GM12878 (cell line): ENCODE results near the gene KCNMB4.

Experiments
- BRCA1 ChIP-seq: IDR thresholded peaks from 2 replicates; pipeline ENCODE4 v1.6.1; 2011; ENCODE audit warnings: low read depth, low read length, improper control_type of control experiment
- CBFB ChIP-seq: IDR thresholded peaks from 2 replicates; pipeline ENCODE4 v1.6.1; 2016; ENCODE audit warnings: antibody characterized with exemption, low read depth
- CTCF ChIP-seq, 3 experiments: IDR thresholded peaks in 2 of 3; conservative IDR thresholded peaks in 1 of 3; 2 replicates each; pipeline ENCODE4 v1.5.1; 2011; ENCODE audit warnings: low read depth in 3 of 3, low read length in 3 of 3, mild to moderate bottlenecking in 3 of 3, control low read depth in 2 of 3, moderate library complexity in 2 of 3, inconsistent platforms in 1 of 3, mixed read lengths in 1 of 3; ENCODE audit not compliant: control insufficient read depth in 2 of 3, insufficient read depth in 1 of 3; ENCODE audit errors: extremely low read depth in 1 of 3
- E4F1 ChIP-seq: fragments of 450-650 bp; IDR thresholded peaks from 2 replicates; pipeline ENCODE4 v1.6.1; 2018; ENCODE audit warnings: borderline replicate concordance, mild to moderate bottlenecking; ENCODE audit not compliant: partially characterized antibody
- EP300 ChIP-seq, 2 experiments: fragments of 150-350 bp in 1 of 2; IDR thresholded peaks; 2 replicates each; pipeline ENCODE4 v1.6.1; 2011 to 2012; ENCODE audit warnings: low read depth in 2 of 2, low read length in 2 of 2, borderline replicate concordance in 1 of 2, improper control_type of control experiment in 1 of 2, inconsistent platforms in 1 of 2; ENCODE audit not compliant: control insufficient read depth in 1 of 2
- GABPA ChIP-seq: IDR thresholded peaks from 2 replicates; pipeline ENCODE4 v1.6.1; 2014; ENCODE audit warnings: antibody characterized with exemption, low read depth, mild to moderate bottlenecking, inconsistent platforms
- JUNB ChIP-seq: IDR thresholded peaks from 2 replicates; pipeline ENCODE4 v1.6.1; 2016; ENCODE audit warnings: antibody characterized with exemption, mild to moderate bottlenecking
- MAX ChIP-seq: IDR thresholded peaks from 2 replicates; pipeline ENCODE4 v1.6.1; 2012; ENCODE audit warnings: low read depth, low read length, improper control_type of control experiment
- RAD21 ChIP-seq: IDR thresholded peaks from 2 replicates; pipeline ENCODE4 v1.6.1; 2011; ENCODE audit warnings: mild to moderate bottlenecking, low read depth, low read length, moderate library complexity; ENCODE audit not compliant: insufficient read depth
- SRF ChIP-seq, 2 experiments: IDR thresholded peaks; 2 replicates each; pipeline ENCODE4 v1.6.1; 2011; ENCODE audit warnings: low read depth in 2 of 2, low read length in 2 of 2, mild to moderate bottlenecking in 1 of 2, moderate library complexity in 1 of 2
- SUPT20H ChIP-seq: IDR thresholded peaks from 2 replicates; pipeline ENCODE4 v1.6.1; 2011; ENCODE audit warnings: low read depth, mild to moderate bottlenecking, low read length, moderate library complexity, borderline replicate concordance; ENCODE audit not compliant: control insufficient read depth
- TCF7 ChIP-seq: IDR thresholded peaks from 2 replicates; pipeline ENCODE4 v1.6.1; 2014; ENCODE audit warnings: antibody characterized with exemption, borderline replicate concordance
- ZSCAN29 ChIP-seq: fragments of 450-650 bp; IDR thresholded peaks from 2 replicates; pipeline ENCODE4 v1.6.1; 2017; ENCODE audit warnings: mild to moderate bottlenecking, moderate library complexity
- TF ChIP-seq, protein P1 (sequence below): IDR thresholded peaks from 2 replicates; pipeline ENCODE4 v1.6.1; 2012; ENCODE audit warnings: mild to moderate bottlenecking, low read depth, low read length

DNA sequence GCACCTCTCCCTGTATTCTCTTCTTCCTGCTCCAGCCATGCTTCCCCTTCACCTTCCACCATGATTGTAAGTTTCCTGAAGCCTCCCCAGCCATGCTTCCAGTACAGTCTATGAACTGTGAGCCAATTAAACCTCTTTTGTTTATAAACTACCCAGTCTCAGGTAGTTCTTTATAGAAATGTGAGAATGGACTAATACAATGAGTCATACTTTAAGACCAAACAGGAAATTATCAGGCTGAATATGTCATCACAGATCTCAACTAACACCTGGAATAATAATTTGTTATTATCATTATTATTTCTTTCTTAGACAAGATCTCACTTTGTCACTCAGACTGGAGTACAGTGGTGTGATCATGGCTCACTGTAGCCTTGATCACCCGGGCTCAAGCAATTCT, 85.4 kb downstream of the KCNMB4 start:
- TF ChIP-seq BRCA1 (no peak), MAX (no peak), SRF (IDR thresholded peaks at IDR 0.05; ENCODE audit: low read depth in 2 of 2, low read length in 2 of 2) (no peak), EP300 (IDR thresholded peaks at IDR 0.05; ENCODE audit: borderline replicate concordance in 1 of 2, control insufficient read depth in 1 of 2, low read depth in 2 of 2, low read length in 2 of 2) (no peak), CBFB (no peak), ZSCAN29 (no peak), SUPT20H (no peak), RAD21 (no peak), JUNB (no peak), CTCF (IDR thresholded peaks at IDR 0.05 in 2 of 3, conservative IDR thresholded peaks at IDR 0.05 in 1 of 3; ENCODE audit: control insufficient read depth in 2 of 3, extremely low read depth in 1 of 3, insufficient read depth in 1 of 3, low read depth in 3 of 3, low read length in 3 of 3) (no peak), TCF7 (no peak), E4F1 (no peak), GABPA (no peak)
- TF ChIP-seq, protein P1, sequence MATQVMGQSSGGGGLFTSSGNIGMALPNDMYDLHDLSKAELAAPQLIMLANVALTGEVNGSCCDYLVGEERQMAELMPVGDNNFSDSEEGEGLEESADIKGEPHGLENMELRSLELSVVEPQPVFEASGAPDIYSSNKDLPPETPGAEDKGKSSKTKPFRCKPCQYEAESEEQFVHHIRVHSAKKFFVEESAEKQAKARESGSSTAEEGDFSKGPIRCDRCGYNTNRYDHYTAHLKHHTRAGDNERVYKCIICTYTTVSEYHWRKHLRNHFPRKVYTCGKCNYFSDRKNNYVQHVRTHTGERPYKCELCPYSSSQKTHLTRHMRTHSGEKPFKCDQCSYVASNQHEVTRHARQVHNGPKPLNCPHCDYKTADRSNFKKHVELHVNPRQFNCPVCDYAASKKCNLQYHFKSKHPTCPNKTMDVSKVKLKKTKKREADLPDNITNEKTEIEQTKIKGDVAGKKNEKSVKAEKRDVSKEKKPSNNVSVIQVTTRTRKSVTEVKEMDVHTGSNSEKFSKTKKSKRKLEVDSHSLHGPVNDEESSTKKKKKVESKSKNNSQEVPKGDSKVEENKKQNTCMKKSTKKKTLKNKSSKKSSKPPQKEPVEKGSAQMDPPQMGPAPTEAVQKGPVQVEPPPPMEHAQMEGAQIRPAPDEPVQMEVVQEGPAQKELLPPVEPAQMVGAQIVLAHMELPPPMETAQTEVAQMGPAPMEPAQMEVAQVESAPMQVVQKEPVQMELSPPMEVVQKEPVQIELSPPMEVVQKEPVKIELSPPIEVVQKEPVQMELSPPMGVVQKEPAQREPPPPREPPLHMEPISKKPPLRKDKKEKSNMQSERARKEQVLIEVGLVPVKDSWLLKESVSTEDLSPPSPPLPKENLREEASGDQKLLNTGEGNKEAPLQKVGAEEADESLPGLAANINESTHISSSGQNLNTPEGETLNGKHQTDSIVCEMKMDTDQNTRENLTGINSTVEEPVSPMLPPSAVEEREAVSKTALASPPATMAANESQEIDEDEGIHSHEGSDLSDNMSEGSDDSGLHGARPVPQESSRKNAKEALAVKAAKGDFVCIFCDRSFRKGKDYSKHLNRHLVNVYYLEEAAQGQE = no peak
